ENCODE results near the gene RAX.
A peak's percentile ranks its signal among the peaks of the same experiment; 100 is the strongest.

Gene RAX

GRCh38 chr18:59272891-59273758, at the start of gene RAX:
Gene RAX (minus strand): TSS chr18:59273454. CDS start chr18:59273206, 248 bp downstream.
- DNase-seq: no peak

GRCh38 chr18:59318460-59319050, 45.3 kb upstream of the RAX start, which contains the start of gene CPLX4:
Gene CPLX4 (minus strand): TSS chr18:59318649. CDS start chr18:59318462, 187 bp downstream.
- no peak for DNase-seq

- DNase-seq: no peak
Measured at GRCh38 chr18:59311631-59312030, 38.4 kb upstream of the RAX start.

GRCh38 chr18:59308938-59309260, 35.6 kb upstream of the RAX start:
- no peak for DNase-seq

DNA sequence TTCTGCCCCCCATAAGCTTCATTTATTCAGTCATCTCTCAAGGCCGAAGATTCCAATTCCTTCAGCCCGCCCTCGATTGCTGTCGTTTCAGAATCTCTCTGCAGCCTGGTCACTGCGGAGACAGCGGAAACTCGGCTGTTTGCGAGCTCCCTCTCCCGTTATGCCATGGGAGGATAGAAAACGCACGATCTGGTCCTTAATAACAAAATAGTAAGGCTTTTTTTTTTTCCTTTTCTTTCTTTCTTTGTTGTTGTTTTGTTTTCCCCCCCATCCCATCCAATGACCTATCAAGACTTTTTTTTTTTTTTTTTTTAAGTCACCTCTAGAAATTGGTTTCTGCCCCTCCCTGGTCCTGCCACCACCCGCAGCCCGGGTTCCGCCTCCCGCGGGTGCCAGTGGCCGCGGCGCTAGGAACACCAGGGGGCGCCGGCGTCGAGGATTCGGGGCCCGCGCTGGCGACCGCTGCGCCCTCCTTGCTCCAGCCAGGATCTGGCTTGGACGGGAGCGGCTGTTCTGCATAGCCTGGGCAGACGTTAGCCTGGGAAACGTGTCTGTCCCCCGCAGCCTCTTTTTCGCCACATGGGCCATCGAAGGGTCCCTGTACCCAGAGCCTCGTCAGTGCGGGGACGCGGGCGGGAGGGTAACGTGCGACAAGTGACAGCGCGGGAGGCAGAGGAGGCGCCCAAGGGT, 35.1 kb upstream of the RAX start:
- peak; percentile 52 for DNase-seq

GRCh38 chr18:59306640-59307039, 33.4 kb upstream of the RAX start:
- no peak for DNase-seq

- DNase-seq: no peak
Measured at GRCh38 chr18:59305295-59305694, 32.0 kb upstream of the RAX start.

DNA sequence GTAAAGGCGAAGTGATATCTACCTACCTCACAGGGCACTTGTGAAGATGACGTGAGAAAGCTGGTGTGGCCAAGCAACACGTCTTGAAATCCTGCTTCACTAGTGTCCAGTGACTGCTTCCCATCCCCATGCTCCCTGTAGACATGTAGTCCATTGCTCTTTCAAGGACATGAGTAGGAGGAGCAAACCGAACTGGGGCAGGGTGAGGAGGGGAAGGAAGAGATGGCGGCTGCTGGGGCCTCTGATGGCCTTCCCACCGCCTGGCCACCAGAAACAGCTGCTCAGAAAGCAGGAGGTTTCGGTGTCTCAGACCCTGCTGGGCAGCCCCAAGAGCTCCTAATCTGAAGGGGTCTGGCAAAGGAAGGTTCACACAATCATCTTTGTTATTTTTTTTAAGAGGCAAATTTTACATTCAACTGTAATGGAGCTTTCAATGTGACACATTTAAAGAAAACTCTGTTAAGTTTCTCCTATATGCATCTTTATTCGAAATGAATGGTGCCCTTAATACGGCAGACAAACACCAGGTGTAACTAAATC, 30.5 kb upstream of the RAX start:
- no peak for DNase-seq

DNA sequence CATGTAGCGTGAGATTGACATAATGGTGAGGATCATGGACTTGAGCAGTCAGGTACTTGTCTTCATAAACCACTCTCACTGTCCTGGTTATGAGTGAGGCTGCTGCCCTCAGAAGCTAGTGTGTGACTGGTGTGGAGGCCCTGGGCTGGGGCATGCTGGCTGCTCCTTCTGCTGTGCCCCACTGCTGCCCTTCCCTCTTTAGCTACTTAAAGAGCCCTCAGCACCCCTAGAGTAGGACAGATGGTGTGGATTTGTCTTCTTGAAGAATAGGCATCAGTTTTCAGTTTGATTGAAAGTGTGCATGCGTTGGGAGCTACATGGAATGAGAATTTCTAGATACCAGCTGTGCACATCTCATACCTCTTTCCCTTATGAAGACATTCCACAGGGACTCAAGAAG, 29.8 kb upstream of the RAX start:
- no peak for DNase-seq

DNA sequence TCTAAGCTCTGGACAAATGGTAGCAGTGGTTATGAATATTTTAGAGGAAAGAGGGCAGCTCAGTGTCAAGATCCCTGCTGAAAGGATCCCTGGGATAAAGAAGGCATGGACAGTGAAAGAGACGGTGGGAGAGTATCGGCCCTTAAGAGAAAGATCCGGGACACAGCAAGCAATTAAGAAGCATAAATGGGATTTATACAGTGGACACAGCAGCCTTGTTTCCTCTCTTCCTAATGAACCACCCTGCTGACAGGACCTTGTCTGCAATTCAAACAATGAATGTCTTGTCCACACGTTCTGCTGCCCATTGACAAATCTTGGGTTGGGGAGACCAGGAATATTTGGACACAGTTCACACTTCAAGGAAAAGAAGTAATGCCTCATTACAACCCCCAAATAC, 28.7 kb upstream of the RAX start:
- no peak for DNase-seq

DNA sequence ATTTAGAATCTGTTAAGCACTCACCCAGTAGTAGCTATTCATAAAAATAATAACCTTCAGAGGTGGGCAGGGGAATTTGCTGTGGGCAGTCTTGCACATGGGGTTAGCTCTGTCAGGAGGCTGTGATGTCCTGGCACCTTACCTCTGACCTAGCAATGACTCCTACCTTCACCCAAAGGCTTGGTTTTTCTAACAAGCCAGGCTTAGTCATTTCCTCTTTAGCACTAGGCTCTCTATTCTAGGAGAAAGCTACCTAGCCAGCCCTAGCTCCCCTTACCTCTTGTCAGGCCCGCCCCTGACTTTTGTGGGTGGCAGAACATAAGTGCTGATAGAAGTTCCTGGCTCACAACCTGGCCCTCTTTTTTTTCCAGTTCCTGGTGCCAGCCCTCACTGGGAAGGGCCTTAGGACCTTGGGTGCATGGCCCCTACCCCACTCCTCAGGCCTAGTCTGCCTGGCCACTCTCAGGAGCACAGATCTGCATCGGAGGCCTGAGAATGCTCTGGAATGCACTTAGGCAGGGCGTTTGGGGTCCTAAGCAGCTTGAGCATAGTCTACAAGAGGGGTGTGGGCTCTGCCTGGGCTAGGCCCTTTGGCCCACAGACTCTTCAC, 27.5 kb upstream of the RAX start:
- DNase-seq: no peak

DNA sequence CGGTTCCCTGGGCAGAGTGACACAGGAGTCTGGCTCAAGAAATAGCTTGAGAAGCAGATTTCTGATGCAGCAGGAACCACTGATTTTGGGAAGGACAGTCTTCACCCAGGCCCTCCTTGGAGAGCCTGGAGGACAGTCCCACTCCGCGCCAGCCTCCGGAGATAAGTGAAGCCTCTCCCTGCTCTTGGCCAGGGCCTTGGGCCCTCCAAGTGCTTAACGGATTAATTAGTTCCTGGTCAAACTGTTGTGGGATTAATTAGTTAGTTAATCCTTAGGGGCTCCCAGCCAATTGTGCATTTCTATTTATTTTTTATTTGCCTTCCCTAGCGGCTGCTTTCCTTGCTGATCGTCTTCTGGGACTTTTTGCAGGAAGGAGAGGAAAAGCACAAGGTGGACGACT, 25.6 kb upstream of the RAX start:
- DNase-seq: no peak

DNA sequence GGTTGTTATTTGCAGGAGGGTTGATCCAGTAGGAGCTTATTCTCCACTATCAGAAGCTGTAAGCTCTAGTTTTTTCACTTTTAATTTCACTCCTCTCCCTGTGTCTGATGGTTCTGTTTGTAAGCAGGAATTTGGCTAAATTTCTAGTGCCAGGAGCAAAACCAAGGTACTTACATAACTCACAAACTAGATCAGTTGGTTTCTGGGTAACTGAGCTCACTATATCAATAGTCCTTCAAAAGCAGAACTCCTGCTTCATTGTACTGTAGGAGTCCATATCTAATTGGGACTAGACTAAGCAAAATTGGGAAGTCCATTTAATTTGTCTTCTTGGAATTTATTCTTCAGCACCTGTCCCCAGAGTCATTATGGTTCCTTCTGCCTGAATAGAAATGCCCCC, 20.1 kb upstream of the RAX start:
- DNase-seq: no peak

DNA sequence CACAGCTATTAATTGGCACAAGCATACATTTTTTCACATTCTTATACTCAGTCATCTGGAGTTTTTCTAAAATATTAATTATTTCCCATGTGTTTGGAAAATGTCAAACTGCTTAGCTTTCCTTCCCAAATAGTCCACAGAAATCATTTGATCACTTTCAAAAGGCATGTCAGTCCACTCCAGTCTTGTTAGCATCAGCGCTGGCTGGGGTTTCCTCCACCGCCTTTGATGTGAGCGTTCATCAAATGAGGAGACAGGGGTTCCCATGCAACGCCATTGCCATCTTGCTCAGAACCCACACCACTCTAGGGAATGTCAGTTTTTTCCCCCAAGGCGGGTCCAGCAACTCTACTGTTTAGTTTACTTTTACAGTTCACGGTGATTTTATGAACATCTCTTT, 13.1 kb upstream of the RAX start:
- no peak for DNase-seq

DNA sequence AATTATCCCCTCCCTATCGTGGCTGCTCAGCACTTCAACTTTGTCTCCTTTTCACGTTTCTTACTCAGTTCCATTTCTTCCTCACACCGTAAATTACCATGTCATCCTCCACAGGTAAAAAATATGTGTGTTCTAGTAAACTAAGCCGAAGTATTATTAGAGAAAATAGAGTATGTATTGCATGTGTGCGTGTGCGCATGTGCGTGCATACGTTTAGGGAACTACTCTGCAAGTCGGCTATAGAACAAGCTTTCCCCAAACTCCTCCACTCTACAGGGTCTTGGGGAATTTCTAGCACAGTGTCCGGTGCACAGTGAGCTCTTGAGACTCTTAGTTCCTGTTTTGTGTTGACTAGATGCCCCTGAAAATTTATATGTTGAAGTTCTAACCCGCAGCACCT, 9.1 kb upstream of the RAX start:
- no peak for DNase-seq

- DNase-seq: no peak
Measured at GRCh38 chr18:59279722-59280121, 6.5 kb upstream of the RAX start.

DNA sequence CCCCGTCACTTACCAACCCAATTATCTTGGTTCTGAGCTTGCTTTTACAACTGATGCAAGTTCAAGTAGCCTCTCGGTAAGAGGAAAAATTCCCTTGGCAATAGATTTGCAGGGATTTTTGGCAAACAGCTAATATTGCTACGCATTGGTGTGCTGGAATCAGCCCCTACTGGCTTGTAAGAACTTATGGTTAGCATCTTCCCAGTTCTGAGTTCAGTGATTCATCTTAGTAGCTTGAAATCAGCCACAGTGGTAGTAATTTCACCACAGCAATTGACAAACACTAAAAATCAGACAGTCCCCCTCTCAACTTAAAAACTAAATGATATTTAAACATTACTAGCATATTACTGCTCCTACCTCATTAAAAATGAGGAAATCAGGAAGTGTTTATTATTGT, 5.9 kb upstream of the RAX start:
- DNase-seq: no peak

DNA sequence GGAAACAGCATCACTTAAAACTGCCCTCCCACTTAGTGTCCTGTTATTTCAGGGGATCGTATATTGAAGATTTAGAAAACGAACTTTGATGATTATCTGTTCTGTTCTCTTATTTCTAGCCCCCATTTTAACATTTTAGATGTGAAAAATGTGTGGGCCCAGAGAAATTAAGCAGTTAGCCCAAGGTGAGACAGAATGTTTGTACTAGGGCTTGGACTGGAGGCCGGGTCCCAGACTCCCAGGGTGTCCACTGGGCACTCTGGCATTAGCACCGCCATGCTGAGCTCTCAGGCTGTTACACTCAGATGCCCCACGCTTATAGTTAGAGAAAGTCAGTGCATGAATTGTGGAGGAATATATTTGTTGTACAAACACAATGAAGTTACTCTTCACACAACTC, 5.5 kb upstream of the RAX start:
- no peak for DNase-seq

GRCh38 chr18:59276047-59276446, 2.8 kb upstream of the RAX start:
- DNase-seq: no peak

GRCh38 chr18:59275406-59275949, 2.2 kb upstream of the RAX start:
- DNase-seq: no peak

GRCh38 chr18:59274533-59274928, 1.3 kb upstream of the RAX start:
- no peak for DNase-seq

- no peak for DNase-seq
Measured at GRCh38 chr18:59273759-59274532, 692 bp upstream of the RAX start.
